SK-N-SH (cell line): ENCODE results near the gene ATP6AP1. TPM values are rescaled to one million over a fixed set of nuclear protein-coding genes. Genes with fewer than 3 reads are reported as not detected.

Experiments
- CTCF ChIA-PET: fragments of 300-600, 350-600 bp; formaldehyde crosslinking; extraction: SDS; loops from one replicate; lab custom pipeline; 2021; lab: Yijun Ruan, JAX
- POLR2A ChIA-PET: fragments of 350-600 bp; sonication (Branson Sonifier 250); formaldehyde crosslinking; extraction: SDS; loops from one replicate; lab custom pipeline; 2020; ENCODE audit warnings: antibody characterized with exemption, inconsistent platforms; lab: Yijun Ruan, JAX
- DNase-seq: peaks from one replicate; pipeline ENCODE4 v3.0.0; 2012
- H2AFZ ChIP-seq: fragments of 200-600 bp; sonication (generic); 2 replicates; pipeline ENCODE4 v1.8.1; 2016; ENCODE audit warnings: antibody characterized with exemption, mild to moderate bottlenecking, low read depth
- H3F3A ChIP-seq: fragments of 200-600 bp; sonication (generic); replicated peaks from 2 replicates; pipeline ENCODE3; 2016; ENCODE audit warnings: antibody characterized with exemption, mild to moderate bottlenecking; ENCODE audit not compliant: insufficient read depth
- H3K27ac ChIP-seq, 2 experiments: fragments of 200-500 bp in 1 of 2; fragments of 200-600 bp in 1 of 2; sonication (Bioruptor generic) in 1 of 2; sonication (generic), shearing (Covaris generic) in 1 of 2; 2 replicates each; pipeline versions ENCODE4 v1.5.1 to v1.6.1; 2014 to 2016; ENCODE audit warnings: low read depth in 2 of 2, inconsistent platforms in 1 of 2, low read length in 1 of 2, mild to moderate bottlenecking in 1 of 2, mixed read lengths in 1 of 2
- H3K27me3 ChIP-seq: fragments of 200-600 bp; sonication (generic), shearing (Covaris generic); 2 replicates; pipeline ENCODE4 v1.6.1; 2016; ENCODE audit warnings: mixed run types; ENCODE audit not compliant: insufficient read depth
- H3K36me3 ChIP-seq, 2 experiments: fragments of 200-500 bp in 1 of 2; fragments of 200-600 bp in 1 of 2; sonication (Bioruptor generic) in 1 of 2; sonication (generic) in 1 of 2; replicated peaks in 1 of 2; 2 replicates each; pipeline versions ENCODE3 to v1.5.1; 2014 to 2016; ENCODE audit warnings: low read length in 1 of 2, mild to moderate bottlenecking in 1 of 2; ENCODE audit not compliant: insufficient read depth in 2 of 2, control insufficient read depth in 1 of 2
- H3K4me1 ChIP-seq, 2 experiments: fragments of 200-500 bp in 1 of 2; fragments of 200-600 bp in 1 of 2; sonication (Bioruptor generic) in 1 of 2; sonication (generic), shearing (Covaris generic) in 1 of 2; 2 replicates each; pipeline versions ENCODE4 v1.5.1 to v1.6.1; 2014 to 2016; ENCODE audit warnings: low read depth in 1 of 2, low read length in 1 of 2, mixed run types in 1 of 2; ENCODE audit not compliant: insufficient read depth in 2 of 2, control insufficient read depth in 1 of 2
- H3K4me2 ChIP-seq: fragments of 200-600 bp; sonication (generic), shearing (Covaris generic); 2 replicates; pipeline ENCODE4 v1.6.1; 2017; ENCODE audit warnings: mixed run types
- H3K4me3 ChIP-seq, 2 experiments: fragments of 200-500 bp in 1 of 2; fragments of 200-600 bp in 1 of 2; sonication (Bioruptor generic) in 1 of 2; sonication (generic), shearing (Covaris generic) in 1 of 2; 2 replicates each; pipeline versions ENCODE4 v1.5.1 to v1.8.1; 2014 to 2016; ENCODE audit warnings: low read depth in 2 of 2, inconsistent platforms in 1 of 2, low read length in 1 of 2, mild to moderate bottlenecking in 1 of 2, mixed read lengths in 1 of 2, moderate library complexity in 1 of 2
- H3K79me2 ChIP-seq: fragments of 200-600 bp; sonication (generic); 2 replicates; pipeline ENCODE4 v1.8.1; 2017; ENCODE audit warnings: mild to moderate bottlenecking; ENCODE audit not compliant: insufficient read depth
- H3K9ac ChIP-seq: fragments of 200-600 bp; sonication (generic); 2 replicates; pipeline ENCODE4 v1.6.1; 2017; ENCODE audit warnings: mixed run types
- H3K9me2 ChIP-seq: fragments of 200-600 bp; sonication (generic); 2 replicates; pipeline ENCODE4 v1.6.1; 2017; ENCODE audit warnings: mixed run types
- H3K9me3 ChIP-seq: fragments of 200-600 bp; sonication (generic); 2 replicates; pipeline ENCODE4 v1.6.1; 2017; ENCODE audit warnings: mixed run types, mild to moderate bottlenecking, moderate library complexity
- H4K20me1 ChIP-seq: fragments of 200-600 bp; sonication (generic); 2 replicates; pipeline ENCODE4 v1.6.1; 2017; ENCODE audit warnings: mild to moderate bottlenecking, mixed run types; ENCODE audit not compliant: insufficient read depth
- GABPA ChIP-seq: IDR thresholded peaks from 2 replicates; pipeline ENCODE4 v1.4.0; 2012; ENCODE audit warnings: low read depth, mild to moderate bottlenecking
- GATA2 ChIP-seq: sonication (generic); formaldehyde crosslinking; IDR thresholded peaks from 2 replicates; pipeline ENCODE4 v1.5.0; 2020; ENCODE audit warnings: mild to moderate bottlenecking, missing genetic modification reagents
- JUND ChIP-seq: IDR thresholded peaks from 2 replicates; pipeline ENCODE4 v1.4.0; 2012
- MXI1 ChIP-seq: IDR thresholded peaks from 2 replicates; pipeline ENCODE4 v1.6.1; 2012; ENCODE audit warnings: mild to moderate bottlenecking, low read depth, low read length, improper control_type of control experiment
- NFIC ChIP-seq: IDR thresholded peaks from 2 replicates; pipeline ENCODE4 v1.4.0; 2012; ENCODE audit warnings: borderline replicate concordance
- POLR2AphosphoS5 ChIP-seq: IDR thresholded peaks from 2 replicates; pipeline ENCODE4 v1.6.1; 2012; ENCODE audit warnings: low read depth, low read length
- REST ChIP-seq: IDR thresholded peaks from 2 replicates; pipeline ENCODE4 v1.6.1; 2012; ENCODE audit warnings: mild to moderate bottlenecking, low read depth, low read length, moderate library complexity
- RFX5 ChIP-seq: IDR thresholded peaks from 2 replicates; pipeline ENCODE4 v1.6.1; 2012; ENCODE audit warnings: mild to moderate bottlenecking, improper control_type of control experiment, low read length
- SMC3 ChIP-seq: IDR thresholded peaks from 2 replicates; pipeline ENCODE4 v1.6.1; 2012; ENCODE audit warnings: low read depth, low read length, improper control_type of control experiment
- TAF1 ChIP-seq: IDR thresholded peaks from 2 replicates; pipeline ENCODE4 v1.6.1; 2012; ENCODE audit warnings: low read depth, mild to moderate bottlenecking, low read length, moderate library complexity, borderline replicate concordance
- TCF12 ChIP-seq: IDR thresholded peaks from 2 replicates; pipeline ENCODE4 v1.4.0; 2012
- WGBS: methylation state at CpG from one replicate; pipeline ENCODE4 v1.1.6; 2017; ENCODE audit warnings: low lambda C conversion rate; 5-methylcytosine and 5-hydroxymethylcytosine counted together
- polyA plus RNA-seq, 3 experiments: library from polyadenylated mRNA; depleted of rRNA; stranded (reverse); fragments of >200 nt; gene quantifications; 2 replicates each; pipeline ENCODE4 v1.2.3, GENCODE V29; 2012
- TF ChIP-seq, protein P1 (sequence below): fragments of 150-350 bp; IDR thresholded peaks from 2 replicates; pipeline ENCODE4 v1.6.1; 2016; ENCODE audit warnings: mild to moderate bottlenecking, low read depth, low read length
- TF ChIP-seq, protein P2 (sequence below): IDR thresholded peaks from 2 replicates; pipeline ENCODE4 v1.4.0; 2012; ENCODE audit warnings: low read depth

ATP6AP1 gene
- polyA plus RNA-seq, 1 of the 3 experiments (the other 2 are of a cell fraction), result 102 TPM

DNA sequence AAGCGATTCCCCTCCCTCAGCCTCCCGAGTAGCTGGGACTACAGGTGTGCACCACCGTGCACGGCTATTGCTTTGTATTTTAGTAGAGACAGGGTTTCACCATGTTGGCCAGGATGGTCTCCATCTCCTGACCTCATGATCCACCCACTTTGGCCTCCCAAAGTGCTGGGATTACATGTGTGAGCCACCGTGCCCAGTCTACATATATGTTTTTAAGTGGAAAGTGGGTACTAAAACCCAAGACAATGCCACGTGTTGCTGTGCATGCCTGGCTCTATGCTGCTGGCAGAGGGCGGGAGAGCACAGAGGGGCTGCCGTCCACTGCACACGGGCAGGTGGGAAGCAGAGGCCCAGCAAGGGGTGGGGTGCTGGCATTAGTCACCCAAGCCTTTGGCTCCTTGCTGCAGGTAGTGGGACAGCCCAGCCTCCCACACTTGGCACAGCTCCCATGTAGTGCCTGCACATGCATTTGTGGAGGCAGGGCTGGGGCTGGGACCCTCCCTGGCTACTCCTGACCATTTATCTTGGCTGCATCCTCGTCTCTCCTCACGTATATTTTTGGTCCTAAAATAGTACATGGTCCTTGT, 45.9 kb upstream of the ATP6AP1 start:
- H3K36me3 ChIP-seq, result no peaks in the 10 kb centered on the region
- no peak overlapping the region for H3K27ac ChIP-seq
- no peaks in the 10 kb centered on the region; the same call in 1 of the 2 replicates for H3K27me3 ChIP-seq
- no peak overlapping the region for H2AFZ ChIP-seq
- TF ChIP-seq MXI1 (no peak), TCF12 (no peak), JUND (0 out of 2 replicates have a peak, but pooled peaks have one; percentile 6), NFIC (0 out of 2 replicates have a peak, but pooled peaks have one; percentile 13)
- TF ChIP-seq, protein P1, sequence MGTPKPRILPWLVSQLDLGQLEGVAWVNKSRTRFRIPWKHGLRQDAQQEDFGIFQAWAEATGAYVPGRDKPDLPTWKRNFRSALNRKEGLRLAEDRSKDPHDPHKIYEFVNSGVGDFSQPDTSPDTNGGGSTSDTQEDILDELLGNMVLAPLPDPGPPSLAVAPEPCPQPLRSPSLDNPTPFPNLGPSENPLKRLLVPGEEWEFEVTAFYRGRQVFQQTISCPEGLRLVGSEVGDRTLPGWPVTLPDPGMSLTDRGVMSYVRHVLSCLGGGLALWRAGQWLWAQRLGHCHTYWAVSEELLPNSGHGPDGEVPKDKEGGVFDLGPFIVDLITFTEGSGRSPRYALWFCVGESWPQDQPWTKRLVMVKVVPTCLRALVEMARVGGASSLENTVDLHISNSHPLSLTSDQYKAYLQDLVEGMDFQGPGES, result no peak
- TF ChIP-seq, all 33 proteins: peak for 2
- H3K9ac ChIP-seq, result no peak overlapping the region
- H3K4me1 ChIP-seq, result peaks cover 0 to 17% of the 10 kb centered on the region in 2 experiments; a peak in 1 of 4 replicates
- 65% methylated on average over 11 of the region's 11 CpGs for WGBS
- H3K79me2 ChIP-seq, result peaks cover 24% of the 10 kb centered on the region
- no peak overlapping the region for H3K4me2 ChIP-seq
- H3K9me3 ChIP-seq, result no peaks in the 10 kb centered on the region
- H4K20me1 ChIP-seq, result no peaks in the 10 kb centered on the region
- POLR2A ChIA-PET, result interaction anchor here (1.2 kb wide), 2 partner anchors 17 to 35 kb away, joined by 3 to 4 read pairs; no protein-coding TSS in a partner anchor
- CTCF ChIA-PET, result no interaction called here
- H3K9me2 ChIP-seq, result no peaks in the 10 kb centered on the region
- peaks cover 7% of the 10 kb centered on the region for H3F3A ChIP-seq
- no peak overlapping the region for H3K4me3 ChIP-seq
- DNase-seq, result no peak

DNA sequence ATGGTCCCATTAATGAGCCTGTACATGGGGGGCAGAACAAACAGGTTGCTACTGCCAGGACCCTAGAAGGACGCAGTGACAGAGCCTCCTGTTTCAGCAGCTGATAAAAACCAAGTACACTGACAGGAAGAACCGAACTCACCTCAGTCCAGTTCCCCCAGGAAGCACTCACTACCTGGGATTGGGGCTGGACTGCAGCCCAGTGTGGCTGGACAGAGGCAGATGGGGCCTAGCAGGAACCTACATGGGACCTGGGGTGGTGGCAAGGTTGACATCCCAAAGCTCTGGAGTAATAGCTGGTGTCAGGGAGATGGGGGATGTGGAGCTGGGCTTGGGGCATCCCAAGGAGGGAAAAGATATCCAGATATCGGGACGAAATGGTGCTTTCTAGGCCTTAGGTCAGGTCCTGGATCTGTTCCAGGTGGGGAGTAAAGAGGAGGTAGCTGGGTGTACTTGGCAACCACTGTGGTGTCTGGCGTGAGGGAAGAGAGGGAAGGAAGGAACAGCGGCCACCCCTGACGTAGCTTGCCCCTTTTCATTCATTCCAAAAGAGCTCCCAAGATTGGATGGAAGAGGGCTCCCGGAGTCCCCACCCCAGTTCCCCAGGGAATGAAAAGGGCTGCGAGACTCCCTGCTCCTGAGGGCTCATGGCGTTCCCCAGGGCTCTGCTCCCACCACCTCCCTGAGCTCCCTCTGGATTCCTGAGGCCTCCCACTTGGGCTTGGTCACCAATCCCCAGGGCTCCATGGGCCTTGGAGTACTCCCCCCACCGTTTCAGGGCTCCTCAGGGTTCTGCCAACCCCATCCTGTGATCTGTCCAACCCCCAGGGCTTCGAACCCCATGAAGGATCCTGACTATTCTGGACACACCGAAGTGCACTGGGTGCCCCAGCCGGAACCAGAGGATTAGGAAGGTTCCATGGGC, 44.9 kb upstream of the ATP6AP1 start:
- peaks cover 0 to 17% of the 10 kb centered on the region in 2 experiments; a peak in 1 of 4 replicates for H3K4me1 ChIP-seq
- H3K9me2 ChIP-seq, result no peaks in the 10 kb centered on the region
- no peak overlapping the region for H2AFZ ChIP-seq
- no peak for DNase-seq
- H3F3A ChIP-seq, result peaks cover 6% of the 10 kb centered on the region
- peaks cover 24% of the 10 kb centered on the region for H3K79me2 ChIP-seq
- no peaks in the 10 kb centered on the region for H4K20me1 ChIP-seq
- no peak overlapping the region for H3K4me2 ChIP-seq
- no peaks in the 10 kb centered on the region; the same call in 1 of the 2 replicates for H3K27me3 ChIP-seq
- H3K9ac ChIP-seq, result no peak overlapping the region
- H3K4me3 ChIP-seq, result no peak overlapping the region
- 61% methylated on average over 12 of the region's 14 CpGs for whole genome bisulfite sequencing
- H3K36me3 ChIP-seq, result no peaks in the 10 kb centered on the region
- H3K27ac ChIP-seq, result no peak overlapping the region
- ChIA-PET CTCF (interaction anchor here (0.9 to 1.4 kb wide), 3 partner anchors 10 to 151 kb away, joined by 3 to 5 read pairs (median 3); no protein-coding TSS in a partner anchor), POLR2A (interaction anchor here (0.6 to 1.2 kb wide), 3 partner anchors 16 to 75 kb away, joined by 3 read pairs; no protein-coding TSS in a partner anchor)
- TF ChIP-seq GATA2 (CRISPR knock-in tag), result no peak
- TF ChIP-seq, protein P1, result no peak
- TF ChIP-seq, protein P2, sequence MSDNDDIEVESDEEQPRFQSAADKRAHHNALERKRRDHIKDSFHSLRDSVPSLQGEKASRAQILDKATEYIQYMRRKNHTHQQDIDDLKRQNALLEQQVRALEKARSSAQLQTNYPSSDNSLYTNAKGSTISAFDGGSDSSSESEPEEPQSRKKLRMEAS, result no peak
- TF ChIP-seq TCF12, result no peak
- TF ChIP-seq MXI1, result no peak
- TF ChIP-seq TAF1, result no peak
- TF ChIP-seq POLR2AphosphoS5, result no peak
- no peak for TF ChIP-seq SMC3
- no peak for TF ChIP-seq RFX5
- no peak for TF ChIP-seq GABPA
- no peak for TF ChIP-seq REST
- no peaks in the 10 kb centered on the region for H3K9me3 ChIP-seq
